Liver (tissue), 9 donors: ENCODE results near the gene HSD17B11. TPM values are rescaled to one million over a fixed set of nuclear protein-coding genes. Genes with fewer than 3 reads are reported as not detected.
"Not testable (repeated sequence)": the region's sequence is repeated elsewhere in the genome, so short reads cannot be mapped to it uniquely, and the experiment has no call there.

ENCODE experiments used
- DNase-seq: peaks from one replicate; pipeline ENCODE4 v3.0.0-alpha.2; 2017; ENCODE audit warnings: low spot score
- H3K27ac ChIP-seq, 2 donors: one replicate each; pipeline ENCODE4 v1.7.0; 2013; ENCODE audit warnings: inconsistent platforms in 2 of 2, low read length in 2 of 2, control low read depth in 1 of 2, low read depth in 1 of 2, mild to moderate bottlenecking in 1 of 2
- H3K27me3 ChIP-seq, 4 donors: one replicate each; pipeline versions ENCODE4 v1.6.1 to v1.7.0; 2013; ENCODE audit warnings: low read length in 3 of 4, inconsistent platforms in 1 of 4, mild to moderate bottlenecking in 1 of 4, moderate library complexity in 1 of 4; ENCODE audit not compliant: control insufficient read depth in 4 of 4, insufficient read depth in 4 of 4
- H3K36me3 ChIP-seq, 4 donors: one replicate each; pipeline versions ENCODE4 v1.6.1 to v1.7.0; 2013; ENCODE audit warnings: low read length in 3 of 4, mild to moderate bottlenecking in 3 of 4, low read depth in 1 of 4, moderate library complexity in 1 of 4; ENCODE audit not compliant: control insufficient read depth in 4 of 4, insufficient read depth in 3 of 4
- H3K4me1 ChIP-seq, 4 donors: one replicate each; pipeline versions ENCODE4 v1.6.1 to v1.7.0; 2013; ENCODE audit warnings: low read length in 3 of 4, mild to moderate bottlenecking in 3 of 4, moderate library complexity in 1 of 4; ENCODE audit not compliant: control insufficient read depth in 4 of 4, insufficient read depth in 4 of 4
- H3K4me3 ChIP-seq, 3 donors: one replicate each; pipeline versions ENCODE4 v1.6.1 to v1.7.0; 2013; ENCODE audit warnings: low read length in 3 of 3, control low read depth in 1 of 3, low read depth in 1 of 3, mild to moderate bottlenecking in 1 of 3
- H3K9ac ChIP-seq, 2 donors: one replicate each; pipeline ENCODE4 v1.7.0; 2013; ENCODE audit warnings: low read length in 2 of 2, mild to moderate bottlenecking in 2 of 2, moderate library complexity in 2 of 2, control low read depth in 1 of 2, low read depth in 1 of 2
- H3K9me3 ChIP-seq, 4 donors: one replicate each; pipeline versions ENCODE4 v1.6.1 to v1.7.0; 2013; ENCODE audit warnings: low read length in 3 of 4; ENCODE audit not compliant: control insufficient read depth in 4 of 4
- EGR1 ChIP-seq, 2 donors: IDR thresholded peaks; 2 replicates each; pipeline ENCODE4 v1.6.1; 2016 to 2018; ENCODE audit warnings: antibody characterized with exemption in 2 of 2, low read depth in 2 of 2
- FOXA1 ChIP-seq: IDR thresholded peaks from 2 replicates; pipeline ENCODE4 v1.6.1; 2016; ENCODE audit warnings: antibody characterized with exemption
- GABPA ChIP-seq, 2 donors: IDR thresholded peaks in 1 of 2; conservative IDR thresholded peaks in 1 of 2; 2 replicates each; pipeline ENCODE4 v1.6.1; 2016; ENCODE audit warnings: antibody characterized with exemption in 2 of 2, mild to moderate bottlenecking in 1 of 2, moderate library complexity in 1 of 2
- HNF4A ChIP-seq, 2 donors: conservative IDR thresholded peaks; 2 replicates each; pipeline ENCODE4 v1.6.1; 2016; ENCODE audit warnings: antibody characterized with exemption in 2 of 2, mild to moderate bottlenecking in 2 of 2
- HNF4G ChIP-seq: IDR thresholded peaks from 2 replicates; pipeline ENCODE4 v1.6.1; 2016; ENCODE audit warnings: antibody characterized with exemption
- RAD21 ChIP-seq, 2 donors: IDR thresholded peaks; 2 replicates each; pipeline ENCODE4 v1.6.1; 2016; ENCODE audit warnings: antibody characterized with exemption in 2 of 2, mild to moderate bottlenecking in 2 of 2
- RXRA ChIP-seq, 2 donors: IDR thresholded peaks; 2 replicates each; pipeline ENCODE4 v1.6.1; 2017 to 2018; ENCODE audit warnings: antibody characterized with exemption in 2 of 2, mild to moderate bottlenecking in 1 of 2
- WGBS: extraction: QIAGEN DNeasy Blood & Tissue Kit; methylation state at CpG from one replicate; pipeline ENCODE4 v1.1.7; 2013; 5-methylcytosine and 5-hydroxymethylcytosine counted together
- polyA plus RNA-seq, 2 donors: library from polyadenylated mRNA; stranded (reverse) in 1 of 2; unstranded in 1 of 2; fragments of 200-250 nt in 1 of 2; fragments of >200 nt in 1 of 2; fragmentation: Nextera tagmentation in 1 of 2; extraction: Ambion mirVana in 1 of 2; gene quantifications; one replicate each; pipeline versions ENCODE4 v1.2.1 to v1.2.3, GENCODE V29; 2013 to 2015
- total RNA-seq, 2 donors: library from RNA; depleted of rRNA; stranded (reverse); fragments of >200 nt; gene quantifications; one replicate each; pipeline ENCODE4 v1.2.3, GENCODE V29; 2014
- TF ChIP-seq, protein P1 (sequence below): IDR thresholded peaks from 2 replicates; pipeline ENCODE4 v1.6.1; 2016; ENCODE audit warnings: antibody characterized with exemption, mild to moderate bottlenecking
- TF ChIP-seq, protein P2 (sequence below): IDR thresholded peaks from 2 replicates; pipeline ENCODE4 v1.6.1; 2016; ENCODE audit warnings: antibody characterized with exemption
- donor health status: healthy.
- donor health status: healthy.
- donor health status: healthy.
- donor health status: healthy.
- donor health status: healthy.

The HSD17B11 gene
- total and polyA plus RNA-seq, 4 donors, result 94.8 to 133 (median 115) TPM

- peak overlapping the region in 1 of 2 donors; percentile 36 for H3K9ac ChIP-seq
Measured at GRCh38 chr4:87387237-87387636, 3.8 kb downstream of the HSD17B11 start.

GRCh38 chr4:87384466-87385132, 6.4 kb downstream of the HSD17B11 start:
- not testable (repeated sequence) for H3K27ac ChIP-seq
- peak in 1 of 2 donors; percentile 20 for TF ChIP-seq HNF4A (conservative IDR thresholded peaks at IDR 0.05)

More at GRCh38 chr4:87387237-87387636, 3.8 kb downstream of the HSD17B11 start:
- Histone ChIP-seq H3K27me3 (no peaks in the 10 kb centered on the region), H3K9me3 (no peaks in the 10 kb centered on the region), H3K36me3 (no peaks in the 10 kb centered on the region), H3K27ac (peak overlapping the region in 1 of 2 donors; percentile 35), H3K4me1 (peaks cover 5 to 44% (median 22%) of the 10 kb centered on the region in 4 donors), H3K4me3 (peak overlapping the region in 1 of 3 donors; percentile 2)
- no peak for DNase-seq
- peak in 1 of 2 donors; percentile 37 for TF ChIP-seq RXRA (IDR thresholded peaks at IDR 0.05)
- TF ChIP-seq, protein P1, sequence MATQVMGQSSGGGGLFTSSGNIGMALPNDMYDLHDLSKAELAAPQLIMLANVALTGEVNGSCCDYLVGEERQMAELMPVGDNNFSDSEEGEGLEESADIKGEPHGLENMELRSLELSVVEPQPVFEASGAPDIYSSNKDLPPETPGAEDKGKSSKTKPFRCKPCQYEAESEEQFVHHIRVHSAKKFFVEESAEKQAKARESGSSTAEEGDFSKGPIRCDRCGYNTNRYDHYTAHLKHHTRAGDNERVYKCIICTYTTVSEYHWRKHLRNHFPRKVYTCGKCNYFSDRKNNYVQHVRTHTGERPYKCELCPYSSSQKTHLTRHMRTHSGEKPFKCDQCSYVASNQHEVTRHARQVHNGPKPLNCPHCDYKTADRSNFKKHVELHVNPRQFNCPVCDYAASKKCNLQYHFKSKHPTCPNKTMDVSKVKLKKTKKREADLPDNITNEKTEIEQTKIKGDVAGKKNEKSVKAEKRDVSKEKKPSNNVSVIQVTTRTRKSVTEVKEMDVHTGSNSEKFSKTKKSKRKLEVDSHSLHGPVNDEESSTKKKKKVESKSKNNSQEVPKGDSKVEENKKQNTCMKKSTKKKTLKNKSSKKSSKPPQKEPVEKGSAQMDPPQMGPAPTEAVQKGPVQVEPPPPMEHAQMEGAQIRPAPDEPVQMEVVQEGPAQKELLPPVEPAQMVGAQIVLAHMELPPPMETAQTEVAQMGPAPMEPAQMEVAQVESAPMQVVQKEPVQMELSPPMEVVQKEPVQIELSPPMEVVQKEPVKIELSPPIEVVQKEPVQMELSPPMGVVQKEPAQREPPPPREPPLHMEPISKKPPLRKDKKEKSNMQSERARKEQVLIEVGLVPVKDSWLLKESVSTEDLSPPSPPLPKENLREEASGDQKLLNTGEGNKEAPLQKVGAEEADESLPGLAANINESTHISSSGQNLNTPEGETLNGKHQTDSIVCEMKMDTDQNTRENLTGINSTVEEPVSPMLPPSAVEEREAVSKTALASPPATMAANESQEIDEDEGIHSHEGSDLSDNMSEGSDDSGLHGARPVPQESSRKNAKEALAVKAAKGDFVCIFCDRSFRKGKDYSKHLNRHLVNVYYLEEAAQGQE, result no peak
- WGBS, result 36% methylated on average over 3 of the region's 3 CpGs

DNA sequence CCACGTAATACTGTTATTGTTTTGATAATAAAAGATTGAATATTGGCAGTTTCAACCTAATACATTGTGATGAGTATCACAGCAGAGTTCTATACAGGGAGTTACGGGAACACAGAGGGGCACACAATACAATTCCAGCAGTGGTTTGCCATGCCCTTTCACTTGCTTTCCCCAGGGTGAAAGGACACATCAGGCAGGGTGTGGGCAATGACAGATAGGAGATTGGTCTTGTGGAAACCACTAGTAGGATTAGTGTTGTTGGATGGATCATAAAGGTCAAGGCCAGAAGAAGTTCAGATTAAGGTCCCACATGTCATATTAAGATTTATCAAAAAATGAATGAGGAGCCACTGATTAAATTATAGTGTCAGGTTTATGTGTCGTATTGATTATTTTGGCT, 8.1 kb downstream of the HSD17B11 start:
- Histone ChIP-seq H3K27ac (no peak overlapping the region), H3K27me3 (no peaks in the 10 kb centered on the region), H3K36me3 (peaks cover 0 to 6% (median 4%) of the 10 kb centered on the region in 4 donors), H3K9ac (no peak overlapping the region), H3K4me1 (peaks cover 5 to 23% (median 11%) of the 10 kb centered on the region in 4 donors), H3K4me3 (no peak overlapping the region), H3K9me3 (no peaks in the 10 kb centered on the region)
- TF ChIP-seq GABPA (IDR thresholded peaks at IDR 0.05 in 1 of 2, conservative IDR thresholded peaks at IDR 0.05 in 1 of 2) (no peak), RAD21 (IDR thresholded peaks at IDR 0.05) (no peak), HNF4A (conservative IDR thresholded peaks at IDR 0.05) (no peak), HNF4G (no peak), FOXA1 (no peak), RXRA (IDR thresholded peaks at IDR 0.05) (peak in 1 of 2 donors; percentile 52), EGR1 (IDR thresholded peaks at IDR 0.05; ENCODE audit: low read depth in 2 of 2) (no peak)
- TF ChIP-seq, protein P2, sequence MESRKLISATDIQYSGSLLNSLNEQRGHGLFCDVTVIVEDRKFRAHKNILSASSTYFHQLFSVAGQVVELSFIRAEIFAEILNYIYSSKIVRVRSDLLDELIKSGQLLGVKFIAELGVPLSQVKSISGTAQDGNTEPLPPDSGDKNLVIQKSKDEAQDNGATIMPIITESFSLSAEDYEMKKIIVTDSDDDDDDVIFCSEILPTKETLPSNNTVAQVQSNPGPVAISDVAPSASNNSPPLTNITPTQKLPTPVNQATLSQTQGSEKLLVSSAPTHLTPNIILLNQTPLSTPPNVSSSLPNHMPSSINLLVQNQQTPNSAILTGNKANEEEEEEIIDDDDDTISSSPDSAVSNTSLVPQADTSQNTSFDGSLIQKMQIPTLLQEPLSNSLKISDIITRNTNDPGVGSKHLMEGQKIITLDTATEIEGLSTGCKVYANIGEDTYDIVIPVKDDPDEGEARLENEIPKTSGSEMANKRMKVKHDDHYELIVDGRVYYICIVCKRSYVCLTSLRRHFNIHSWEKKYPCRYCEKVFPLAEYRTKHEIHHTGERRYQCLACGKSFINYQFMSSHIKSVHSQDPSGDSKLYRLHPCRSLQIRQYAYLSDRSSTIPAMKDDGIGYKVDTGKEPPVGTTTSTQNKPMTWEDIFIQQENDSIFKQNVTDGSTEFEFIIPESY, result no peak
- 91% methylated on average over 3 of the region's 3 CpGs for WGBS
- no peak for DNase-seq

More at GRCh38 chr4:87384466-87385132, 6.4 kb downstream of the HSD17B11 start:
- not testable (repeated sequence) for H3K9ac ChIP-seq, H3K9me3 ChIP-seq, H3K4me3 ChIP-seq, DNase-seq, H3K27me3 ChIP-seq, H3K36me3 ChIP-seq
- WGBS, result 78% methylated on average over 9 of the region's 9 CpGs
- H3K4me1 ChIP-seq, result peaks cover 5 to 36% (median 18%) of the 10 kb centered on the region in 4 donors
